DND-41 (cell line): ENCODE results near the gene WDR89.

Experiments used
- CTCF ChIP-seq: IDR thresholded peaks from 2 replicates; pipeline ENCODE4 v1.5.1; 2012; ENCODE audit warnings: borderline replicate concordance, low read length, moderate library complexity, mild to moderate bottlenecking; ENCODE audit not compliant: poor library complexity, severe bottlenecking; ENCODE audit errors: extremely low read depth
- EZH2 ChIP-seq: IDR thresholded peaks from 3 replicates; pipeline ENCODE4 v1.6.1; 2012; ENCODE audit warnings: borderline replicate concordance, low read depth, mild to moderate bottlenecking, moderate library complexity, low read length, inconsistent platforms; ENCODE audit not compliant: severe bottlenecking

- TF ChIP-seq CTCF (no peak), EZH2 (no peak)
Observed at GRCh38 chr14:63650256-63650952, 8.7 kb upstream of the WDR89 start.
